ENCODE data around the gene ZBTB21.

ZBTB21 gene

GRCh38 chr21:42021371-42022090, 11.4 kb upstream of the ZBTB21 start:
- in situ Hi-C loops (cut with HindIII; ENCODE audit: low sequenced_read_pairs): no loop called here

- in situ Hi-C loops (cut with HindIII; ENCODE audit: low sequenced_read_pairs): no loop called here
These were observed 9.5 kb upstream of the ZBTB21 start for GRCh38 chr21:42019706-42020105.

- in situ Hi-C loops (cut with HindIII; ENCODE audit: low sequenced_read_pairs): no loop called here
These were observed 9.0 kb upstream of the ZBTB21 start for GRCh38 chr21:42019101-42019605.

GRCh38 chr21:42017022-42017421, 6.9 kb upstream of the ZBTB21 start:
- in situ Hi-C loops (cut with HindIII; ENCODE audit: low sequenced_read_pairs): no loop called here

GRCh38 chr21:42016364-42016985, 6.3 kb upstream of the ZBTB21 start:
- in situ Hi-C loops (cut with HindIII; ENCODE audit: low sequenced_read_pairs): no loop called here

- in situ Hi-C loops (cut with HindIII; ENCODE audit: low sequenced_read_pairs): no loop called here
These were observed 3.8 kb upstream of the ZBTB21 start for GRCh38 chr21:42013931-42014330.

GRCh38 chr21:42013376-42013775, 3.2 kb upstream of the ZBTB21 start:
- in situ Hi-C loops (cut with HindIII; ENCODE audit: low sequenced_read_pairs): no loop called here

GRCh38 chr21:42012763-42013329, 2.7 kb upstream of the ZBTB21 start:
- in situ Hi-C loops (cut with HindIII; ENCODE audit: low sequenced_read_pairs): no loop called here

- in situ Hi-C loops (cut with HindIII; ENCODE audit: low sequenced_read_pairs): no loop called here
These were observed 2.2 kb upstream of the ZBTB21 start for GRCh38 chr21:42012344-42012743.

GRCh38 chr21:42010507-42011495, 641 bp upstream of the ZBTB21 start:
- in situ Hi-C loops (cut with HindIII; ENCODE audit: low sequenced_read_pairs): no loop called here

- in situ Hi-C loops (cut with HindIII; ENCODE audit: low sequenced_read_pairs): loop anchor here (5.0 kb wide), 2 partner anchors 77 to 88 kb away; no protein-coding TSS in a partner anchor
These were observed 936 bp downstream of the ZBTB21 start for GRCh38 chr21:42009018-42009830.

- in situ Hi-C loops (cut with HindIII; ENCODE audit: low sequenced_read_pairs): loop anchor here (5.0 kb wide), 2 partner anchors 75 to 90 kb away; no protein-coding TSS in a partner anchor
These were observed 2.7 kb downstream of the ZBTB21 start for GRCh38 chr21:42007356-42007940.

- in situ Hi-C loops (cut with HindIII; ENCODE audit: low sequenced_read_pairs): loop anchor here (5.0 kb wide), 2 partner anchors 74 to 91 kb away; no protein-coding TSS in a partner anchor
These were observed 3.4 kb downstream of the ZBTB21 start for GRCh38 chr21:42006765-42007164.

GRCh38 chr21:42004406-42005199, 5.6 kb downstream of the ZBTB21 start:
- in situ Hi-C loops (cut with HindIII; ENCODE audit: low sequenced_read_pairs): loop anchor here (5.0 kb wide), 2 partner anchors 72 to 93 kb away; no protein-coding TSS in a partner anchor

GRCh38 chr21:42003051-42003461, 7.1 kb downstream of the ZBTB21 start:
- in situ Hi-C loops (cut with HindIII; ENCODE audit: low sequenced_read_pairs): no loop called here

- in situ Hi-C loops (cut with HindIII; ENCODE audit: low sequenced_read_pairs): no loop called here
These were observed 7.7 kb downstream of the ZBTB21 start for GRCh38 chr21:42002421-42002958.

- in situ Hi-C loops (cut with HindIII; ENCODE audit: low sequenced_read_pairs): no loop called here
These were observed 8.4 kb downstream of the ZBTB21 start for GRCh38 chr21:42001781-42002180.

- in situ Hi-C loops (cut with HindIII; ENCODE audit: low sequenced_read_pairs): no loop called here
These were observed 9.3 kb downstream of the ZBTB21 start for GRCh38 chr21:42000908-42001307.

All from endothelial cell of hepatic sinusoid (primary cell).